AG20443 (cell line): ENCODE measurements around the gene MBNL2.
A peak's percentile ranks its signal among the peaks of the same experiment; 100 is the strongest.

Experiments used
- DNase-seq: peaks from one replicate; pipeline ENCODE4 v3.0.0; 2012; ENCODE audit warnings: low spot score, mixed read lengths

The MBNL2 gene

GRCh38 chr13:97234236-97234635 is 12.1 kb downstream of the MBNL2 start:
- DNase-seq = no peak

GRCh38 chr13:97234742-97235141 is 12.6 kb downstream of the MBNL2 start:
- DNase-seq = no peak

- DNase-seq = no peak
Observed at GRCh38 chr13:97235549-97236231, 13.6 kb downstream of the MBNL2 start.

- DNase-seq = no peak
Observed at GRCh38 chr13:97237388-97237787, 15.3 kb downstream of the MBNL2 start.

GRCh38 chr13:97238432-97238831 is 16.3 kb downstream of the MBNL2 start:
- DNase-seq = no peak

GRCh38 chr13:97238883-97239282 is 16.8 kb downstream of the MBNL2 start:
- DNase-seq = no peak

- DNase-seq = no peak
Observed at GRCh38 chr13:97239306-97239705, 17.2 kb downstream of the MBNL2 start.

- DNase-seq = no peak
Observed at GRCh38 chr13:97239943-97240787, 18.0 kb downstream of the MBNL2 start.

- DNase-seq = no peak
Observed at GRCh38 chr13:97240788-97241734, 18.9 kb downstream of the MBNL2 start.

- DNase-seq = no peak
Observed at GRCh38 chr13:97241761-97242160, 19.6 kb downstream of the MBNL2 start.

- no peak for DNase-seq
Observed at GRCh38 chr13:97242755-97243497, 20.8 kb downstream of the MBNL2 start.

GRCh38 chr13:97243915-97244781 is 22.0 kb downstream of the MBNL2 start:
- DNase-seq = no peak

- DNase-seq = no peak
Observed at GRCh38 chr13:97245011-97245410, 22.9 kb downstream of the MBNL2 start.

- DNase-seq = peak; percentile 22
Observed at GRCh38 chr13:97246596-97247158, 24.5 kb downstream of the MBNL2 start.

GRCh38 chr13:97248243-97248642 is 26.1 kb downstream of the MBNL2 start:
- DNase-seq = no peak

- no peak for DNase-seq
Observed at GRCh38 chr13:97249093-97249795, 27.1 kb downstream of the MBNL2 start.

- DNase-seq = no peak
Observed at GRCh38 chr13:97249796-97250495, 27.8 kb downstream of the MBNL2 start.

- no peak for DNase-seq
Observed at GRCh38 chr13:97250560-97250959, 28.4 kb downstream of the MBNL2 start.

GRCh38 chr13:97252735-97253134 is 30.6 kb downstream of the MBNL2 start:
- DNase-seq = no peak
